Measurements from ENCODE around the gene TTR. TPM values are rescaled to one million over a fixed set of nuclear protein-coding genes. Genes with fewer than 3 reads are reported as not detected.

Gene TTR
- total and polyA plus RNA-seq, 4 experiments from 2014 or later: not detected

- no peak overlapping the region for H3K4me3 Mint-ChIP-seq
- H3K9me3 ChIP-seq (ENCODE audit: control insufficient read depth in 1 of 2, low read length in 2 of 2): no peaks in the 10 kb centered on the region
- no peak overlapping the region for H3K27ac ChIP-seq (ENCODE audit: low read depth, low read length)
- CTCF ChIA-PET (ENCODE audit: partially characterized antibody): no interaction called here
- H3K27ac Mint-ChIP-seq: no peak overlapping the region
- H3K4me1 Mint-ChIP-seq: no peaks in the 10 kb centered on the region
- intact Hi-C loops (cut with micrococcal nuclease): no loop called here
- no peak for DNase-seq
- no peak overlapping the region for H3K4me3 ChIP-seq (ENCODE audit: low read length in 2 of 2)
- H3K27me3 Mint-ChIP-seq: peaks cover 0 to 10% of the 10 kb centered on the region in 2 donors
- no peaks in the 10 kb centered on the region for H3K27me3 ChIP-seq (ENCODE audit: insufficient read depth, low read length)
- no peaks in the 10 kb centered on the region for H3K36me3 Mint-ChIP-seq
- H3K9me3 Mint-ChIP-seq: no peaks in the 10 kb centered on the region
- POLR2A ChIA-PET (ENCODE audit: partially characterized antibody): no interaction called here
- no peaks in the 10 kb centered on the region for H3K36me3 ChIP-seq (ENCODE audit: insufficient read depth, low read length)
- no peaks in the 10 kb centered on the region for H3K4me1 ChIP-seq (ENCODE audit: insufficient read depth, low read length)
Observed at GRCh38 chr18:31590570-31590969, 1.1 kb upstream of the TTR start.

- H3K4me1 ChIP-seq (ENCODE audit: insufficient read depth, low read length): no peaks in the 10 kb centered on the region
- H3K36me3 Mint-ChIP-seq: no peaks in the 10 kb centered on the region
- no peaks in the 10 kb centered on the region for H3K9me3 Mint-ChIP-seq
- H3K9me3 ChIP-seq (ENCODE audit: control insufficient read depth in 1 of 2, low read length in 2 of 2): no peaks in the 10 kb centered on the region
- POLR2A ChIA-PET (ENCODE audit: partially characterized antibody): no interaction called here
- no peaks in the 10 kb centered on the region for H3K27me3 ChIP-seq (ENCODE audit: insufficient read depth, low read length)
- CTCF ChIA-PET (ENCODE audit: partially characterized antibody): no interaction called here
- no peak overlapping the region for H3K27ac Mint-ChIP-seq
- peaks cover 0 to 10% of the 10 kb centered on the region in 2 donors for H3K27me3 Mint-ChIP-seq
- no peaks in the 10 kb centered on the region for H3K4me1 Mint-ChIP-seq
- H3K27ac ChIP-seq (ENCODE audit: low read depth, low read length): no peak overlapping the region
- no peak overlapping the region for H3K4me3 Mint-ChIP-seq
- H3K4me3 ChIP-seq (ENCODE audit: low read length in 2 of 2): no peak overlapping the region
- H3K36me3 ChIP-seq (ENCODE audit: insufficient read depth, low read length): no peaks in the 10 kb centered on the region
- no peak for DNase-seq
- intact Hi-C loops (cut with micrococcal nuclease): no loop called here
Observed at GRCh38 chr18:31591113-31591512, 564 bp upstream of the TTR start.

- Mint-ChIP-seq H3K9me3 (no peaks in the 10 kb centered on the region), H3K27me3 (peaks cover 0 to 10% of the 10 kb centered on the region in 2 donors), H3K27ac (no peak overlapping the region), H3K36me3 (no peaks in the 10 kb centered on the region), H3K4me1 (no peaks in the 10 kb centered on the region), H3K4me3 (no peak overlapping the region)
- H3K36me3 ChIP-seq (ENCODE audit: insufficient read depth, low read length): no peaks in the 10 kb centered on the region
- CTCF ChIA-PET (ENCODE audit: partially characterized antibody): no interaction called here
- no peaks in the 10 kb centered on the region for H3K9me3 ChIP-seq (ENCODE audit: control insufficient read depth in 1 of 2, low read length in 2 of 2)
- no peaks in the 10 kb centered on the region for H3K27me3 ChIP-seq (ENCODE audit: insufficient read depth, low read length)
- POLR2A ChIA-PET (ENCODE audit: partially characterized antibody): no interaction called here
- no peaks in the 10 kb centered on the region for H3K4me1 ChIP-seq (ENCODE audit: insufficient read depth, low read length)
- no peak overlapping the region for H3K27ac ChIP-seq (ENCODE audit: low read depth, low read length)
- no peak overlapping the region for H3K4me3 ChIP-seq (ENCODE audit: low read length in 2 of 2)
- no peak for DNase-seq
- intact Hi-C loops (cut with micrococcal nuclease): no loop called here
Observed at GRCh38 chr18:31592506-31593157, 955 bp downstream of the TTR start.

- H3K27me3 ChIP-seq (ENCODE audit: insufficient read depth, low read length): no peaks in the 10 kb centered on the region
- POLR2A ChIA-PET (ENCODE audit: partially characterized antibody): no interaction called here
- no peak overlapping the region for H3K27ac ChIP-seq (ENCODE audit: low read depth, low read length)
- no peaks in the 10 kb centered on the region for H3K4me1 Mint-ChIP-seq
- H3K36me3 ChIP-seq (ENCODE audit: insufficient read depth, low read length): no peaks in the 10 kb centered on the region
- H3K4me3 Mint-ChIP-seq: no peak overlapping the region
- no peak overlapping the region for H3K27ac Mint-ChIP-seq
- no peaks in the 10 kb centered on the region for H3K9me3 Mint-ChIP-seq
- no peaks in the 10 kb centered on the region for H3K4me1 ChIP-seq (ENCODE audit: insufficient read depth, low read length)
- peaks cover 0 to 8% of the 10 kb centered on the region in 2 donors for H3K27me3 Mint-ChIP-seq
- DNase-seq: no peak
- intact Hi-C loops (cut with micrococcal nuclease): no loop called here
- no peaks in the 10 kb centered on the region for H3K9me3 ChIP-seq (ENCODE audit: control insufficient read depth in 1 of 2, low read length in 2 of 2)
- H3K4me3 ChIP-seq (ENCODE audit: low read length in 2 of 2): no peak overlapping the region
- H3K36me3 Mint-ChIP-seq: no peaks in the 10 kb centered on the region
- CTCF ChIA-PET (ENCODE audit: partially characterized antibody): no interaction called here
Observed at GRCh38 chr18:31595121-31595771, 3.6 kb downstream of the TTR start.

GRCh38 chr18:31596081-31596872 lies 4.6 kb downstream of the TTR start:
- no peak overlapping the region for H3K27ac Mint-ChIP-seq
- intact Hi-C loops (cut with micrococcal nuclease): no loop called here

GRCh38 chr18:31598021-31598805 lies 6.5 kb downstream of the TTR start:
- POLR2A ChIA-PET (ENCODE audit: partially characterized antibody): no interaction called here
- no peak overlapping the region for H3K4me3 ChIP-seq (ENCODE audit: low read length in 2 of 2)
- no peaks in the 10 kb centered on the region for H3K36me3 Mint-ChIP-seq
- H3K9me3 ChIP-seq (ENCODE audit: control insufficient read depth in 1 of 2, low read length in 2 of 2): no peaks in the 10 kb centered on the region
- DNase-seq: no peak
- H3K27ac Mint-ChIP-seq: no peak overlapping the region
- no peaks in the 10 kb centered on the region for H3K4me1 ChIP-seq (ENCODE audit: insufficient read depth, low read length)
- H3K9me3 Mint-ChIP-seq: no peaks in the 10 kb centered on the region
- no peaks in the 10 kb centered on the region for H3K4me1 Mint-ChIP-seq
- H3K36me3 ChIP-seq (ENCODE audit: insufficient read depth, low read length): no peaks in the 10 kb centered on the region
- no peak overlapping the region for H3K4me3 Mint-ChIP-seq
- peaks cover 0 to 2% of the 10 kb centered on the region in 2 donors for H3K27me3 Mint-ChIP-seq
- H3K27ac ChIP-seq (ENCODE audit: low read depth, low read length): no peak overlapping the region
- intact Hi-C loops (cut with micrococcal nuclease): no loop called here
- CTCF ChIA-PET (ENCODE audit: partially characterized antibody): no interaction called here
- H3K27me3 ChIP-seq (ENCODE audit: insufficient read depth, low read length): no peaks in the 10 kb centered on the region

More at GRCh38 chr18:31596081-31596872, 4.6 kb downstream of the TTR start:
- H3K4me3 ChIP-seq (ENCODE audit: low read length in 2 of 2): no peak overlapping the region
- DNase-seq: no peak
- Mint-ChIP-seq H3K36me3 (no peaks in the 10 kb centered on the region), H3K4me1 (no peaks in the 10 kb centered on the region), H3K4me3 (no peak overlapping the region), H3K9me3 (no peaks in the 10 kb centered on the region), H3K27me3 (peaks cover 0 to 4% of the 10 kb centered on the region in 2 donors)
- ChIA-PET POLR2A (ENCODE audit: partially characterized antibody) (no interaction called here), CTCF (ENCODE audit: partially characterized antibody) (no interaction called here)
- no peaks in the 10 kb centered on the region for H3K9me3 ChIP-seq (ENCODE audit: control insufficient read depth in 1 of 2, low read length in 2 of 2)
- no peak overlapping the region for H3K27ac ChIP-seq (ENCODE audit: low read depth, low read length)
- H3K27me3 ChIP-seq (ENCODE audit: insufficient read depth, low read length): no peaks in the 10 kb centered on the region
- no peaks in the 10 kb centered on the region for H3K36me3 ChIP-seq (ENCODE audit: insufficient read depth, low read length)
- no peaks in the 10 kb centered on the region for H3K4me1 ChIP-seq (ENCODE audit: insufficient read depth, low read length)

- H3K4me1 ChIP-seq (ENCODE audit: insufficient read depth, low read length): no peaks in the 10 kb centered on the region
- Mint-ChIP-seq H3K4me3 (no peak overlapping the region), H3K27ac (no peak overlapping the region), H3K36me3 (no peaks in the 10 kb centered on the region), H3K4me1 (no peaks in the 10 kb centered on the region), H3K27me3 (peaks cover 2 to 5% of the 10 kb centered on the region in 2 donors), H3K9me3 (no peaks in the 10 kb centered on the region)
- H3K27ac ChIP-seq (ENCODE audit: low read depth, low read length): no peak overlapping the region
- ChIA-PET CTCF (ENCODE audit: partially characterized antibody) (no interaction called here), POLR2A (ENCODE audit: partially characterized antibody) (no interaction called here)
- DNase-seq: no peak
- no peaks in the 10 kb centered on the region for H3K36me3 ChIP-seq (ENCODE audit: insufficient read depth, low read length)
- H3K27me3 ChIP-seq (ENCODE audit: insufficient read depth, low read length): no peaks in the 10 kb centered on the region
- no peaks in the 10 kb centered on the region for H3K9me3 ChIP-seq (ENCODE audit: control insufficient read depth in 1 of 2, low read length in 2 of 2)
- no peak overlapping the region for H3K4me3 ChIP-seq (ENCODE audit: low read length in 2 of 2)
- intact Hi-C loops (cut with micrococcal nuclease): no loop called here
Observed at GRCh38 chr18:31603315-31603714, 11.6 kb downstream of the TTR start.

All from CD4-positive, alpha-beta memory T cell (primary cell).